HG02870 (cell line): Measurements from ENCODE around the gene FOXP1.
"Not testable (repeated sequence)": the region's sequence is repeated elsewhere in the genome, so short reads cannot be mapped to it uniquely, and the experiment has no call there.

Source experiments
- ATAC-seq: cut with Tn5 transposase; IDR thresholded peaks from one replicate; pipeline ENCODE4 v1.9.1; 2021; ENCODE audit warnings: mild to moderate bottlenecking, moderate library complexity; ENCODE audit not compliant: unreplicated experiment

FOXP1 gene

DNA sequence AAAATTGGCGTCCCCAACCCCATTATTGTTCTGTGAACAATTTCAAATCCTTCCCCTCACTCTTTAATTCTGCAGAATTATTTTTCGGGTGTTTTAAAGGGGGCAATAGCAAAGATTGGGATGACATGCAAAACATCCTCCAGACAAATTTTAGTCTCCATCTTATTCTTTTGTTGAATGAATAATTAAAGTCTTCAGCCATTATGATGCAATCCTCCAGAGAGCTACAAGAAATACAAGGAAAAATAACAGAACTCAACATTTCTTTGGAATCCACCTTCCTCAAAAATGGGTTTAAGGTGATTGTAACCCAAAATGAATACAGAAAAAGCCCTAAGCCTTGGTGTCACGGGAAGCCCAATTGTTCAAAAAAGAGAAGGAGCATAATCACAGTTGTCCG, 49.9 kb downstream of the FOXP1 start:
- ATAC-seq, result no peak

DNA sequence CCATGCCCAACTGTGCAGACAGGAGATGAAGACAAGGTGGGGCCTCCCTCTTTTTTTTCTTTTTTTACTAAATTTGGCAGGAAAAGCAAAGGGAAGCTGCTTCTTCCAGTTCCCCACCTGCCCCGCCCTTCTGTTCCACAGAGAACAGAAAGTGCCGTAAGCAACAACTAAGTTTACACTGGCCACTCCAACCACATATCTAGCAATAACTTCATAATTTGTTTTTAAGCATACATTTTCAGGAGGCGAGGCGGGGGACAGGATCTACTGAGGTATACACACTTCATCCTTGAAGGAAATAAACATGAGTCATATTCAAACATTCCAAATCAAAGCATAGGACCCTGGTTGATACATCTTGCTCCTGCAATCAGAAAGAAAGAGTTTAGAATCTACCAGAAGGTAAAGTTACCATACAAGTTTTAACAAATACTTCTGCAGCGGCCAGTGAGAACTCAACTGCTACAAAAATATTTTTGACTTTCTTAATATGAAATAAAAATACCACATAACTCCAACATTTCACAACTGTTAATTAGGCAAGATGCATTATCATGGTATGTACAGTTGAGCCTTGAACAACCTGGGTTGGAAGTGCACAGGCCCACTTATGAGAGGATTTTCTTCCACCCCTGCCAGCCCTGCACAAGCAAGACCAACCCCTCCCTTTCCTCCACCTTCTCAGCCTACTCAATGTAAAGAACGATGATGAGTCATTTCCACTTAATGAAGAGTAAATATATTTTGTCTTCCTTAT, 50.7 kb downstream of the FOXP1 start:
- ATAC-seq, result no peak

GRCh38 chr3:71530903-71531530, 52.5 kb downstream of the FOXP1 start:
- no peak for ATAC-seq

DNA sequence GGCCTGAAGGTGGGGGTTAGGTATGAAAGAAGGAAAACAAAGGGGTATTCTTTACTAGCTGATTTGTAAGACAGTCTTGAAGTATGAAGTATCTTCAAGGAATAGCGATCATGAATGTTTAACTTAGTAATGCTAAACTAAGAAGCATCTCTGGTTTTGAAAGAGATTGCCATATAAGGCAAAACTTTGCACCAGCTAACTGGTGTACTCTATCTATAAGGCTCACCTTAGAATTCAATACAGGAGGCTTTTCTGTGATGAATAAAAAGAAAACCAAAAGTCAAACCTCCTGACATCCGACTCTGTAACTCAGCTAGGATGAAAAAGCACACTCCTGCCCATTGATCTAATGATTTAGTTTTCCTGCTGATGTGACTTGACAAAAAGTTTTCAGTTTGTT, 54.7 kb downstream of the FOXP1 start:
- no peak for ATAC-seq

- ATAC-seq, result not testable (repeated sequence)
Observed at GRCh38 chr3:71526448-71526847, 57.1 kb downstream of the FOXP1 start.

- ATAC-seq, result no peak
Observed at GRCh38 chr3:71525391-71525790, 58.1 kb downstream of the FOXP1 start.

DNA sequence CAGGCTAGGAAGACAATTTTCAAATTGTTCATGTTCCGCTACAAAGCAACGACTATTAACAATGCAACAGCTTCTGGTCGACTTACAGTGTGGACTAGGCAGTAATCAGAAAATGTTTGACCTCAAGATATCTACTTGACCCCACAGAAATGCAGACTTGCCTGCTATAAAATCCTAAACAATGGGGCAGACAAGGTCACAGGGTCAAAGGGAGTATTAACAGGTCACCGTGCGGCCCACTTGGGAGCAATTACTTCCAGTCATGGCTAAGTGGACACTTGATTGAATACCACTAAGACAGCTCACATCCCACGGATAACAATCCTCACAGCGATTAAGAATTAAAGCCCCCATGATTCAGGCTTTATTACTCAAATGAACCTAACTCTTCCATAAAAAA, 58.9 kb downstream of the FOXP1 start:
- no peak for ATAC-seq

- ATAC-seq, result no peak
Observed at GRCh38 chr3:71523628-71524027, 59.9 kb downstream of the FOXP1 start.

DNA sequence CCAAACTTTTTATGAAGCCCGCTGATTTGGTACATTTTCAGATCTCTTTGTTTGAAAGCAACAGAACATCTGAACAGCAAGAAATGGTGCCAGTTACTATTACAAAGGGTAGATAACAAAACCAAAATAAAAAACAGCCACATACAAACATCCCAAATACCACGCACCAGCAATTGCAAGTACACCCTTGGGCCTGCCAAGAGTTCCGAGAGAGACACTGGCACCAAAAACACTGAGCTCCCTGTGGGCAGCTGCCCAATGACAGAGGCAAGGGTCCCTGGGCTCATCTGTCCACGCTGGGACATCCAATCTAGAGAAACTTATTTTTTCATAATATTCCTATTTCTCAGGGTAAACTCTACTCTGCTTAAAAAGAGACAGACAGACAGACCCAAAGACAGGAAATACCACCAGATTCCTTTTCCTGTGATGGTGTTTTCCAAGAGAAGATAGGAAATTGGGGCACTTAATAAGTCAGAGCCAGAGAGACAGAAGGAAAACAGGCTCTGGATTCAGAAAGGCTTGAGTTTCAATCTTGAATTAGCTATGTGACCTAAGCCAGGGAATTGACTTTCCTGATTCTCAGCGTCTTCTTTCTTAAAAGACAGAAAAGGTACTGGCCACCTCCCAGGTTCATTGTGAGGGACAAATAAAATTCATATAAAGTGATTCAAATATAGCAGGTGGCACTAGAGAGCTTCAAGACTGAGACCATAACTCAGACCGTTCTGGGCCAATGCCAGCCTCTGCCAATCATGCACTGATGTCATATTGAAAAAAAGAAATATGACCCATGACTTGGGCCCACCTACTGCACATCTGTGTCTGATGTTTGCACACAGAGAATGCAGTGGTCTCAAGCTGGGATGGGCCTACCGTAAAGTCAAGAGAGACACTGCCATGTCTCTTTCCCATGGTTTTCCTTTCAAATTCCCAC, 61.3 kb downstream of the FOXP1 start:
- no peak for ATAC-seq

DNA sequence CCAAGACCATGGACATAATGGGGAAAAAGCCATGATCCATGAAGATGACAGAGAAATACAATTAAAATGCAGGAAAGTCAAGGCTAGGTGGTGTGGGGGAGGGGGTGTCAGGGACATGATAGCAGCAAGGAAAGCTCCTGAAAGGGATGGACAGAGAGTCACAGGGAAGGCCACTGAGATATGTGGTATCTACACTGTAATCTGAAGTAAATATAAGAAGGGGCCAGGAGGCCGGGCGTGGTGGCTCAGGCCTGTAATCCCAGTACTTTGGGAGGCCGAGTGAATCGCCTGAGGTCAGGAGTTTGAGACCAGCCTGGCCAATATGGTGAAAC, 62.5 kb downstream of the FOXP1 start:
- ATAC-seq, result no peak

DNA sequence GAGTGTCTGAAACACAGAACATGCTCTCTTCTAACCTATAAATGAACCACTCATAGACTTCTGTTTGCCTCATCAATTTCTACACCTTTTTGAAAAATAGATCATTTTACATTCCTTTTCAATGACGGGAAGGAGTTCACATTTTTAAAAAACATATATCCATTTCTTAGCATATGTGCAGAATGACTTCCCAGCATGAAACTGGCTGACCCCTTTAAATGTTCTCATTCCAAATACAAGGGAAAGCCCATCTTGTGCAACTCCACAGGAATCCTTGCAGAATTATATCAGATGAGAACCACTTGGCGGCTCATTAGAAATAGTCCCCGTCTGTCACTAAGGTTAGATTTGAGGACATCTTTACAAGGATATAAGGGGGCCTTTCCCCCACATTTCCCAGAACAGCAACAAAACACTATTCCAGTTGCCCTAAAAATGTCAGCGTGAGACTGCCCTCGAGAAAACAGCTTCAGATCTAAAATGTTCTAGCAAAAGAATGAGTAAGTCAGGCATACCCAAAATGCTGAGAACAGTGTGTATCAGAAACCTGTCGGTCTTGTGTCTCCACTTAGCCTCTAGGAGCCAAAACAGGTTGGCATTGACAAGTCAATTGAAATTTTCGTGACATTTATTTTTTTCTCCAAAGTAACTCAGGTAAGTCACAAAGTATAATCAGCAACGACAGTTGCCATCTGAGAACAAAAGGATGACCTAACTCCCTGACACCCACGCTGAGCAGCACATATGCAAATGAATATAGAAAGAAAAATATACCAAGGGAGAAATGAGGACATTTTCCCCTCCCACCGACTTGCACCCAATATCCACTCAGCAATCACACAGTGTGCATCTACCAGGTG, 63.1 kb downstream of the FOXP1 start:
- no peak for ATAC-seq

DNA sequence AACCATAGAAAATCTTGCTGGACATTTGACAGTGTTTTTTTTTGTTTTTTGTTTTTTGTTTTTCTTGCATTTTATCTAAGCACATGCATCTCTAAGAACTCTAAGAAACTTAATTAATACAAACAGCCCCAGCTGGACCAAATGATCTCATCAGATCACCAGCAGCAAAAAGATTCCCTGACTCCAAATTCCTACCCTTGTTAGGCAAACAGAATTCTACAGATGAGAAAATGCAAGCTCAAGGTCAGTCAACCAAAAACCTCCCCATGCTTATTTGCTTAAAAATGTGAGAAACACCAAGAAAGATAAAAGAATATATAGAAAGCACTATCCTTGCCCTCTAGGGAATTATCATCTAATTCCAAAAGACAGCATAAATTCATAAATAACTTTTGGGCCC, 65.4 kb downstream of the FOXP1 start:
- ATAC-seq, result no peak

DNA sequence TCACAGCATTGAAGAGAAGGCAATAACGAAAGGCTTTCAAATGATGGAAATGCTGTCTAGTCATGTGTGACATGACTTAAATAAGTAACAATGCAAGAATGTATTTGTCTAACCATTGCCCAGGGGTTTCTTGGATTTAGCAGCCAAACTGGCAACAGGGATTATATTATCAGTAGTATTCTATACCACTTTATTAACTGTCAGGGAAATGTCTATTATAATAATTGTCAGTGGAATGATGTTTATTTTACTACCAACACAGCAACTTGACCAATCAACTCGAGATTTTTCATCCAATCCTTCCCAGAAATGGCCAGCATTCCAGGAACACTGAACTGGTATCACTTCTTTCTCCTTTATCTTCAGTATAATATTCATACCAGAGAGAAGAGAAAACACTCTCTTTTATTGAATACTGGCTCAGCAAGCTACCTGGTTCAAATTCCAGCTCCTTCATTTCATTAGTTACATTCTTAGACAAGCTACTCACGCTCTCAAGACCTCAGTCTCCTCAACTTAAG, 66.2 kb downstream of the FOXP1 start:
- ATAC-seq, result no peak

GRCh38 chr3:71515636-71516365, 67.7 kb downstream of the FOXP1 start:
- no peak for ATAC-seq

GRCh38 chr3:71514621-71515020, 68.9 kb downstream of the FOXP1 start:
- no peak for ATAC-seq

GRCh38 chr3:71513515-71513914, 70.0 kb downstream of the FOXP1 start:
- no peak for ATAC-seq

DNA sequence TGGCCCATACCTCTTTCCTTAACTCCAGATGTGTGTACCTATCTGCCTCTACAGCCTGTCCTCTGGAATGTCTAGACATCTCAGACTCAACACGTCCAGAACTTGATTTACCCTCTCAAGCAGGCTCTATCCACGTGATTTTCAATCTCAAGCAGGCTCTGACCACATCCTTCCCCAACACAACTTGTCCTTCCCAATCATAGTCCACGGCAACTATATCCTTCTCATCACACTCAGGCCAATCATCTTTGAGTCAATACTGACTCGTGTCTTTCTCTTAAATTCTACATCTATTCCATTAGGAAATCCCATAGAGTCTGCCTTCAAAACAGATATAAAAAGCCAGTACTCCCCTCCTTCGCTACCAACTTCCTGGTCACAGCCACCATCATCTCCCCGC, 70.4 kb downstream of the FOXP1 start:
- ATAC-seq, result no peak

- ATAC-seq, result no peak
Observed at GRCh38 chr3:71512544-71512943, 71.0 kb downstream of the FOXP1 start.

DNA sequence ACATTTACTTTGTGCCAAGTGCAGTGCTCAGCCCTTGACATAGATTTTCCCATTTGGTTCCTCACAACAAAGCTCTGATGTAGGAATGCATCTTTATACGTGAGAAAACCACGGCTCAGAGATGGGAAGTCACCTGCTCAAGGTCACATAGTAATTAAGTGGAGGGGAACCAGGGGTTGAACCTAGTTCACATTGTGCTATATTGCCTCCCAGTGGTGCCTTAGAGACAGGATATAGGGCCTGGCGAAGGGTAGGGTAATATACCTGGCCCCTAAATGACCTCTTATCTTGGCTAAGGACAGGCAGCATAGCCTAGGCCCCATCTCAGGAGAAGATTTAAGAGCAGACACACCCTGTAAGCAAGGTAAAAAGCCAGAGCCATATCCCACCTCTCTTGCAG, 71.5 kb downstream of the FOXP1 start:
- no peak for ATAC-seq

DNA sequence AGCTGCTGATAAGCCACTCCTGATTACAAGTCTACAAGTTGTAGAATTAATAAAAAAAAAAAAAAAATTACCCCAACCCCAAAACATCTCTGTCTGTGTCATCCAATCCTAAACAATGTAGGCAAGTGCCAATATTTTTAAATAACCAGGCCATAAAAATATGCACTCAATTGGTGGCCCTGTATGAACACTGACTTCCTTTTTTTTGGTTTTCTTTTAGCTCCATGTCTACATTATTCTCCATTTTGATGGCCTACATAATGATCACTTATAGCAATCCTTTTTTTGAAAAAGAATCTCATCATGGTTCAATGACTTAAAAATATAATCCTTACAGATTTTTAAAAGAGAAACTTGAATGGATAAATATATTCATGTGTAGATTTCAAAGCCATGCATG, 72.1 kb downstream of the FOXP1 start:
- ATAC-seq, result no peak
